DMS79 treated with DMSO at 0.1 percent for 48 hours (cell line): ENCODE data around the gene NUAK1.

Experiments
- DNase-seq: peaks from one replicate; lab custom pipeline; 2025; lab: John Stamatoyannopoulos, UW

The NUAK1 gene

DNA sequence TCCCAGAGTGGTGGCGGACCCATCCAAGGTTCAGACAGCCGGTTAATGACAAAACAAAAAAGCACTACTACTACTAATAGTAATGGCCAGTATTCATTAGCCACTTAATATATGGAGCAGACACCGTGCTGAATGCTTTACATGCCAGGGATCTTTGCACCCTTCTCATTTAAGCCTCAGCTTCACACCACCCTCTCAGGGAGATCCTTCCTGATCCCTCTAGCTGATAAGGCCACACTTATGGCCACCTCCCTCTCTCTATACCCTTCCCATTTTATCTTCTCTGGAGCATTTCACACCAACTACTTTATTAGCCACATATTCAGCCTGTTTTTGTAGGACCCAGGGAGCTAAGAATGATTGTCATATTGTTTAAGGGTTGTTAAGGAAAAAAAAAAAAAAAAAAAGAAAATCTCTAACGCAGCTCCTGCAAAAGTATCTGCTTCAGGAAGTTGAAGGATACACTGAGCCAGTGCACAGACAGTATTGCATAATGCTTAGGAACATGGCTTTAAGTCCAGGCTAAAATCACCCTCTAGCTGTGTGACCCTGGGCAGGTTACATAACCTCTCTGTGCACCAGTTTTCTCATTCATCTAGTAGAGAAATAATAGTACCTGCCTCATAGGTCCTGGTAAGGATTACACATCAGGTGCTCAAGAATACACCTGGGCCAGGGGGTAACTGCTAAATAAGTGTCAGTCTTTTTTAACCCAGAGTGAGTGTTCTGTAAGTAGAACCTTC lies 29.4 kb downstream of the NUAK1 start:
- DNase-seq = no peak

DNA sequence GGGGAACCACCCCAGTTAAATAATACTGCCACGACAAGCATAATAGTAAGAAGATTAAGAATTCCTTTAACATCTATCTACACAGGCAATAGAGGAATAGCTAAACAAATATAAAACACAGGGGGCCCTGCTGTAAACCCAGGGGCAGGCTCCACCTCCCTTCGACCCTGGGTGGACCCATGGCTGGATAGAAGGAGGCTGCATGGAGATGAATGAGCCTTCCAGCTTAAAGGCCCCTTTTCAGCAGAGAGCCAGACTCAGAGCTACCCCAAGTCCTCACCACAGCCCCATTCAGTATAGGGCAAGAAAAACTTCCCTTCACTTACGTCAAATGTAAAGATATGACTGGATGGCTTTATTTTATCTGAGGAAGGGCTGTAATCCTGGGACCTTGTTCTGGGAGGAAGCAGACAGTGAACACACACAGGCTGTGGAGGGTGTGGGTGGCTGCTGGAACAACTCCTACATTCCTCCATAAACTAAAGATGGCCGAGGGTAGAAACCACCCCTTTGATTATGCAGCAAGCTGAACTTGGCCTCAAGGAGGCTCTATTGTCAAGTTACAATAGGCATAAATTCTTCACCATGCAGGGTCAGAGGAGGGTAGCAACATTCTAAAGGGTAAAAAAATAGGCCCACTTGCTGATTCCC lies 30.4 kb downstream of the NUAK1 start:
- DNase-seq = no peak

DNA sequence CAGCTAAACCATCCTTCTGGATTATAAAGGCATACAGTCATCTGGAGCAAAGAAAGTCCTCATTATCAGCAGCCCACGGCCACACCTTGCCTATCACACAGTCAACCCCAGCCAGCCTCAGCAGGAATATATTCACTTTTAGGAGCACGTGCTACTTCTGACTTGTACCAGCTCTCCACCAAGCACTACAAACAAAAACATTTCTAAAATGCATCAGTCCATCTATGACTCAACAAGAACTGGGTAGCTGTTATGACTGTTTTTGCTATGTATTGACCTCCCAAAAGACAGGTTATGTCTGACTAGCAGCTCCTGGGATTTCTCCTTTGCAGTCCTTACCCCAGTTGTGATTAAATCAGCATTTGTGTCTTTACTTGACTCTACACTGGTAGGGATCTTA lies 31.2 kb downstream of the NUAK1 start:
- DNase-seq = no peak

DNA sequence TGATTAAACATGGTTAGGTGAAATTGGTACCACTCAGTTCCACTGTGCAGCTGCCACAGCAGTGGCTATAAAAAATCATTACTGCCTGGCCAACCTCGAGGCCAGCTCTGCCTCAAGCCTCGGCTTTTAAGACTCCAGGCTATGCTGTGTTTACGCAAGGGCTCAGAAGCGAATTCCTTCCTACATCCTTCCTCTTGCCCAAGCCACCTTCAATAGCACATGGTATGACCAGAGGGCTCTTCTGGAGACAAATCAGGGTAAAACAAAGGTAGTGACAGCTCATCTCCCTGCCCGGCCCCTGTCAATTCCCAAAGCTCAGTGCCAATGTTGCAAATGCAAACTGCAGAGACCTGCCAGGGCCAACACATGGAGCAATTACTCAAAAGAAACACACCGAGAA lies 31.9 kb downstream of the NUAK1 start:
- DNase-seq = peak; percentile 70

DNA sequence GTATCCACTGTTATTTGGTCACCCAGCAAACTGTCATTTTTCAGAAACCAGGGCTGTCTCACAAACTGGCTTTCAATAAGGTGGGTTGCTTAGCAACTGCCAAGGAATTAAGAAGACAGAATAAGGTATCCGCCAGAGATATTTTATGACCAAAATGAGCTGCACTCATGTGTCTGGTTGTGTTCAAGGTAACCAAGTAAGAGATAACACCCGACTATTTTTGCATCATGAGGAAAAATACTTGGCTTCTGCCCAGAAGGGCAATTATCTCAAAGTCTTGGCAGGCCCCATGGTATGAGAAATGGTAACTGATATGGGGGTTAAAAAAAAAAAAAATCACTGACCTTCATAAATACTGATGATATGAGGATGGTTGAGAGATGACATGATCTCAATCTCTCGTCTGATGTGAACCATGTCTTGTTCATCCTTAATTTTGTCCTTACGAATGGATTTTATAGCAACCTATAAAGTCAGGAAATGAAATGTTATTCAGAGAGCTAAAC lies 32.6 kb downstream of the NUAK1 start:
- DNase-seq = peak; percentile 81

DNA sequence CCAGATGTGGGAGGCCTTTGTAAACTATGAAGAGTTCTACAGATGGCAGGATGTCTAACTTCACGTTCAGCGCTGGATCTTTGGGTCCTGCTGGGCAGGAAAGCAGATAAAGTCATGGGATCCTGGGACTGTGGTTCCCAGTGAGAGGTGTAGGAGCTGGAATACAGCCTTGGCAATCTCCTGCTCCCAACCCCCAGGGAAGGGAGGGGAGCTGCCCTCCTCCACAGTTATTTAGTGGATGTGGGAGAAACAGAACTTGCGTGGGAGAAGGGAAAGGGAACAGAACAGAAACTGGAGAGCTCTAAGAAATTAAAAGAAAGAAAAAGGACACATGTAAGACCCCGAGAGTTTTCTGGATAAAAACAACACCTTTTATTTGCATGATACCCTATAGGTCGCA lies 37.0 kb downstream of the NUAK1 start:
- no peak for DNase-seq

DNA sequence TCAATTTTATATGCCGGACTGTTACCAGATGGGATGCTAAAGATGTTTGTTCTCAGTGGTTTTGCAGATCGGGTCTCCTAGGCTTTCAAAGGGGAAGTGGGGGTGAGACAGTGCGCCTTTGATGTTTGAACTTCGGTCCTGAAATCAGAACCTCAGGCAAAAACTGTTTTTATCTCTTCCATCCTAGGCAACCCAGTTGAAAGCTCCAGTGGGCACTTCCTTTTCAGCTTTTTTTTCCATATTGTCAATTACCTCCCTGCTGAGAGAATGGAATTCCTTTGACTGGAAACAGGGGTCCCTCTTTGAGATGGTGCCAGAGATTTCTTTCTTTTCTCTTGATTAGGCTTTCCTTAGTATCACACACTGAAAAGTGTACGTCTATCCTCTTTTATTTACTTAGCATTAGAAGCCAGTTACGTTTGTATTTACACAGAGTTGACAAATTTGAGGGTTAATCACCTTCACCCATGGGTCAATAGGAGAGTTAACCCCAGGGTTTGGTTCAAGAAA lies 40.0 kb downstream of the NUAK1 start:
- DNase-seq = no peak

DNA sequence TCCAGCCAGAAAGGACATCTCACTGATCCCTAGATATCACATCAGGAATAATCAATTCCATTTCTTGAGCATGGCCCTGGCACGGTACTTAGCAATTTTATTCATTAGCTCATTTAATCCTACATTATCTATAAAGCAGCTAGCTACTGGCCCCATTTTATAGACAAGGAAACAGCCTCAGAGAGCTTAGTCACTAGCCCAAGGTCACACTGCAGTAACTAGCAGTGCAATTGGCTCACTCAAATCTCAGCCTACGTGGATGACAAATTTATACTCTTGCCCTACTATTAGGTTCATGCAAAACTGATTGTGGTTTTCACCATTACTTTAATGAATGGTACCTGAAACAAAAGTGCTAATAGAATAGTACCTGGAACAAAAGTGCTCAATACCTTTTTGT lies 41.7 kb downstream of the NUAK1 start:
- no peak for DNase-seq

DNA sequence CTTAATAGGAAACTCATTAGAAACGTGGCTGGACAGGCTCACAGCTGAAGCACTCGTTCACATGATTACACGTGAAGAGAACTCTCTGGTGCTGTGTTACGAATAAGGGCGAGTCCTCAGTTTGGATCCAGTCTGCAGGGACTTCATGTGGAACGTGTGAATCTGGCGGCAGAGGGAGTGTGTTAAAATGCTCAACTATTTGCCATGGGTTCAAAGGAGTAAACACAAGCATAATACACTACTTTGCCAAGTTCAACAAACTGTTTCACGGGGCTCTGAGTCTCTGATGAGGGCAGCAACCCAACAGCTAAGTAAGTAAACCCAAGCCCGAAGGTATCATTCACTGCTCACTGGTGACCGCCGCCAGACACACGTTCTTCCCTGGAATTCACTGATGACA lies 42.4 kb downstream of the NUAK1 start:
- DNase-seq = no peak

DNA sequence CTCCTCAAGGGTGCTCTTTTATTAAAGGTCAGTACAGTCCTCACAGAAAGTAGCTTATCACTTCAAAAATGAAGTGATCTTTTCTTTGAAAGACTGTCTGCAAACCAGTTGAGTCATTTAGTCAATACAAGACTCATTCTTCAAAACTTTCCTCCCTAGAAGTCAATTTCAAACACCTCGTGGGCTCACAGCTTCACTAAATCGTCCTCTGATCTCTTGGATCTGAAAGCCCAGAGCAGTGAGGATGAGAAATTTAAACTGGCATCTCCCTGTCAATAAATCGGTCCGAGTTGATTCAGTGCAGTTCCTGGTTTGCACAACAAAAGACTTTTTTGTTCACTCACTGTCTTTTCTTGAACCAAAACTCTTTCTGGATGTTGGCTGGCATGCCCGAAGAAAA lies 44.5 kb downstream of the NUAK1 start:
- DNase-seq = no peak

DNA sequence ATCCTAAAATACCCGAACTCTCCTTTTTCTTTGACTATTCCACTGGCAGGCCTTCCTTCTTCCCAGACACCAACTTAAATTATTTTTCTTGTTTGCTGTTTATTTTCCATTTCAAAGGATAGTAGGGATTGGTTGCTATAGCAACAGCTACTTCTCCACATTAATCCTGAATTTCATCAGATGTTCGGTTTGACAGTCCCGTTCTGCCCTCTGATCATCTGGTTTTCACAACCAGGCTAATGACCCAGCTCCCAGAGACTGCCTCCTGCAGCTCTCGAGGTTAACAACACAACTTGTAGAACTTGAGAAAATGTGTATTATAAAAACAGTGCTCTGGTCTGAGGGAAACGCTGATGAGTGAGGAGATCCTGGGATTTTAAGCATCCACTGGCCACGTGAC lies 45.5 kb downstream of the NUAK1 start:
- DNase-seq = no peak

DNA sequence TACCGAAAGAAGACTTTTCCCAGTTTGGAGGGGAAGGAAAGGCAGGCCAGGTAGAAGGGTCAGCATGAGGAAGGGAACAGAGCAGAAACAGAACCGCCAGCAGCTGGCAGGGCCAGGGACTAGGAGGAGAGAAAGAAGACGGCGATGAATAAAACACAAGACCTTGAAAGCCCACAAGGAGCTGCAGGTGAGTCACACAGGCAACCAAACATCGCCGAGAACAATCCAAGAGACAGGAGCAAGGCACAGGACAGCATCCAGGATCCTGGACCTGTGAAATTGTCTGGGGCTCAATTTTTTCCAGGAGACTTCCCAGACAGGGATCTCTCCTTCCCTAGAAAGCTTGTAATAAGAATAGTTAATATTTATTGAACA lies 47.3 kb downstream of the NUAK1 start:
- DNase-seq = no peak

DNA sequence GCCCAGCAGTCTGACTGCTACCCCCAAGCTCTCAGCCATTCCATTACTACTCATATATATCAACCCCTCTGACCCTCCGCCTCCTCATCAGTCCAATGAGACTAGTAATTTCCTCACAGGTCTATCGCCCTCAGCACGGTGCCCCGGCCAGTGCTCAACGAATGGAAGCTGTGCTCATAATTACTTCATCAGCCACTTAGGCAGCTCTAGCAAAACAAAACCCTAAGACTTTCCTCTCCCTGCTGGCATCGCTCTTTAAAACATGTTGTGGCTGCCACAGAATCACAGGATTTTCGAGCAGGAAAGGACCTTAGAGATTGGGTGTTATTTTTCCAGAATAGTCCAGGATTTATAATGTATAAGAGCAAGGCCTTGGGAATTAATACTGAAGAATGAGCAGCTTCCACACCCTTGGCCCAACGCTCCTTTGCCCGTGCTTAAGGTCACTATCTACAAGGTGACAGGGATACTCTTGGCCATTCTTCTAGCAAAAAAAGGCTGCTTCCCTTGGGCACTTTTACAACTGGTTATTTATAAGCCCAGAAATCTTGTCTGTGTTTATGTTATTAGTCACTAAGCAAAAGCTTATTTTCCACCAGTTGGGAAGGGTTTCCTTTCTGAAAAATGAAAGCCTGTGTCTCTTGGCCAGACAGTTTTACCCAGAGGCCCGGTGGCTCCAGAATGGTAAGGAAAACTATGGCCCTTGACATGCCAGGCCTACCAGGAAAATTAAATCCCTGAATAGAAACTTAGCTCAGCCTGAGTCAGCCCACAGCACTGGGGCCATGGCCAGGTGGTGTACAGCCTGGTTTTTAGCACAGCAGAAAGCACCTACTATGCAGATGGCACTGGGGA lies 47.9 kb downstream of the NUAK1 start:
- no peak for DNase-seq

DNA sequence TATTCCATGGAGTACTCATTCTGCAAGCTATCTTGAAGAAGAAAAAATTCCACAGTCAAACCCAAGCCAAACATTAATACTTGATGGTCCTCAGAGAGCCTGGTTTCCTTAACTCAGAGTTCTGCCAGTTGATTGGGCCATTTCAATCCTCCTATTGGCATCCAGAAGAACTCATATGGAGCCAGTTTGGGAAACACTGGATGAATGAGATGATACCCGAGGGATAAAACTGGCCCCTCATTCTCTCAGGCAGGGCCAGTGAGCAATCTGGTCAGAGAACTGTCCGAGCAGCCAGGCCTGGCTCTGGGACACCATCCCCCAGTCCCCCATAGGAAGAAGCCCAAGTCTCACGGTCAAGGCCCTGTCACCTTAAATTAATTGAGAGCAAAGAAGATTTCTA lies 48.8 kb downstream of the NUAK1 start:
- no peak for DNase-seq

DNA sequence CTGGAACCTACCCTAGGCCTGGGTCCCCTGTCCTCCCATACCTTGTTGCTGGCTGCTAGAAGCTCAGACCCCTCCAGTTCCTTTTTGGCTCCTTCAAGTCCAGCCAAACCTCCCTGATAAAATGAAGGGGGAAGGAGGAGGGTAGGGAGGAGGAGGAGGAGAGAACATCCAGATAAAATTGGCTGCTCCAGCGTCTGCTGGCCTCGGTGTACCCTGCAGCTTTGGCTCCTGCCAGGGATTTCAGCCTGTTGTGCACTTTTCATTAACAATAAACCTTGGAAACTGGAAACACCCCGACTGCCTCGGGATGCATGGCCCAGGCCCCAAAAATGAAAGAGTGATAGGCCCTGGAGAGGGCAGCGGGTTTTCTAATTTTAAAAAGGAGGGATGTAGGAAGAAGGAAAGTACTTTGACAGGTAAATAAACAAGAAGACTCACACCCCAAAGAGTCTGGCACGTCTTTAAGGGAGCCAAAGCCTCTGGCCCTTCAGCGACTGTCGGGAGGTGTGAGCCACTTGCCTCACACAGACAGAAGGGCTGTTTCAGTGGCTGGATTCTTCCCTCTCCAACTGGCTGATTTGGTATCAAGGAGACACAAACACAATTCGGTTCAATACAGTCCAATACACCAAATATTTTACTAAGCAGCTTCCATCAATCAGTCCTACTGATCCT lies 49.8 kb downstream of the NUAK1 start:
- no peak for DNase-seq

DNA sequence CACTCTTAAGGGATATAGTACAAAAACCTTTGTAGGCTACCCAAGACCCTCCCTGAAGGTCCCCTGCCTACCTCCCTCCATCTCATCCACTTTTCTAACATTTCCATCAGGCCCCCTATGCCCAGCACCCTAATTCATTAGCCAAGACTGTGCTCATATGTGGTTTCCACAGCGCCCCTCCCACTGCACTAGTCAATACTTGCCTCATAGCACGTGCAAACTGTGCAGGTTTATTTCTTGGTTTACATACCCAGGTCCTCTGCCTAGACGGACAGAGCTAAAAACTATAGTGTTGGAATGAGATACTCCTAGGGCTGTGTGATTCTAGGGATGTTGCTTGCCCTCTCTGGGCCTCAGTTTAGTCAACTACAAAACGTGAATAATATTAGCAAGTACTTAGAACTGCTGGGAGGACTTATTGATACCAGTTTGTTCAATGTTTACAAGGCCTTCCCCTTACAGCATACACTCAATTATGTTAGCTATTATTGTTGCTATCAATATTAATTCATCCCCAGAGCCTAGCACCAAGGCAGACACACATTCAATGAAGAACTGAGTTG lies 50.4 kb downstream of the NUAK1 start:
- DNase-seq = no peak

DNA sequence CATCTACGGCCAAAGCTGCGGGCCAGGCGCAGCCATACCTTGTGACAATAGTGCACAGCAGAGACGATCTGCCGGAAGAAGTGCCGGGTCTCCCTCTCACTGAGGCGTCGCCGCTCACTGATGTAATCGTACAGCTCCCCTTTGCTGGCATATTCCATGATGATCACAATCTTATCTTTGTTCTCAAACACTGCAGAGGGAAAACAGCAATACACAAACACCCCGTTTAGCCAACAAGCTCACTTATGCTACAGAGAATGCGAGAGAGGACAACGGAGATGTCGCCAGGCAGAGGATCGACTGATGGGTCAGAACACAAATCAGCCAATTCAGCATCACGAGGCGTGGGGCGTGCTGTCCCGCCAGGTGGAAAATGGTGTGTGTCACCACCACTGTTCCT lies 52.1 kb downstream of the NUAK1 start:
- DNase-seq = no peak

DNA sequence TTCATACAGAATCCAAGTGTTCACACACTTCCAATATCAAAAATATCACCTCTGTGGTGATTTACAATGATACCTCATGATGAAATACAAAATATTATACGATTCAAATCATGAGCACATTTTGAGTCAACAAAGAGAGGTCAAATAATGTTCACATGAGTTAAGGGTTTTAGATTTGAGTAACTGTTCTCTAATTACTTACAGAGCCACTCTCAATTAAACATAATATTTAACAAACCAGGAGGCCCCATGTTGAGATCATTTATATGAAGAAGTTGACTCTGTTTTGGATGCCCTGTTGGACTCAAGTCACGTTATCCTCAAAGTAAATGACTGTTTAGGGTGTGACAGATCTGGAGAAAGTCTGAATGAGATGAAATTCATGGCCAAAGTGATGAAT lies 53.5 kb downstream of the NUAK1 start:
- no peak for DNase-seq

DNA sequence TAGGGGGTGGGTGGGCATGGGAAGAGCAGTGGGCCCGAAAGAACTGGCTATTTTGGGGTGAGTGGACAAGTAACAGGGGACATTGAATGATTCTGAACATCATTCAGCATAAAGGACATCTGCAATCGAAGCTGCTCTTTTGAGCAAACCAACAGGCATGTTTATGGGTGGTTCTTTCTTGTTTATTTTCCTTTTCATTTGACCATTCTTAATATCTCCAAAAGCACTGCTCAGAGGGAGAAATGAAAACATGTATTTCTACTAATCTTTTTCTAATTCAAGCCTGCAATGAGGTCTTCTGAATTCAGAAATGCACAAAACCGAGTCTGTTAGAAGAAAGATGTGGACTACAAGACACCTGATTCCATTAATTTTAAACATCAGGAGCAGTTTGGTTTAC lies 54.0 kb downstream of the NUAK1 start:
- DNase-seq = no peak

DNA sequence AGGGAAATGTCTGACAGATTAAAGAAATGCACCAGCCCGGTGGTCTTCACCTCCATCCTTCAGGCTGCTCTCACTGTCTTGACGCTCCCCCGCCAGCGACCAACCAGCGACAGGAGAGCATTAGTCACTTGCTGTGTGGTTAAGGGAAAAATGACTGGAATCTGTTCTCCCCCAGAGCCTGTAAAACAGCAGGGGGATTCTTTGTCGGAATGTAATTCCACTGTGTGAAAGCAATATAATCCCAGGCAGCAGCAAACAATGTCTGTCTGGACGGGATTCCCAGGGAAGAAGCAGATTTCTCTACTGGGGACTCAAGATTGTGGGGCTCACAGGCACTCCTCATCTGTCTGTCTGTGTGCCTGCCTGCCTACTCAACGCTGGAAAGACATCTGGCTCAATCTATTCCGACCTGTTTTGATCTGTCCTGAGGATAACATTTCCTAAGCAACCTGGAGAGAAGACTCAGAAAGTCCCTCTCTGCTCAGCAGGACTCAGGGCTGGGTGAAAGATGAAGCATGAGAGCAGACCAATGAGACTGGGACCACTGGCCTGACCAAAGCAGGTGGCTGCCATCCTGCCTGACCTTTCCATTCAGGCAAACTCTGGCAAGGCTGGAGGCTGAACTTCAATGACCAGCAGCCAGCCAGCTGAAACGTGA lies 54.6 kb downstream of the NUAK1 start:
- DNase-seq = no peak
